K562 (cell line): ENCODE measurements around the gene SMAD7. TPM values are rescaled to one million over a fixed set of nuclear protein-coding genes. Genes with fewer than 3 reads are reported as not detected.

ENCODE experiments used
- AFF4 ChIP-seq: sonication (generic); formaldehyde crosslinking; IDR thresholded peaks from 2 replicates; pipeline ENCODE4 v1.8.0; 2023; ENCODE audit warnings: mild to moderate bottlenecking, missing genetic modification reagents
- CBX3 ChIP-seq, 2 experiments: IDR thresholded peaks; 1 replicate in 1 of 2; 2 replicates in 1 of 2; pipeline ENCODE4 v1.6.1; 2012; ENCODE audit warnings: inconsistent platforms in 2 of 2, low read length in 2 of 2, borderline replicate concordance in 1 of 2, control low read depth in 1 of 2
- CXXC5 ChIP-seq: fragments of 250-450 bp; sonication (Bioruptor Pico); IDR thresholded peaks from 2 replicates; pipeline ENCODE4 v1.8.0; 2022; ENCODE audit warnings: inconsistent platforms, mild to moderate bottlenecking, moderate library complexity
- FOSL1 ChIP-seq: fragments of 200-800 bp; sonication (Bioruptor generic); conservative IDR thresholded peaks from 2 replicates; pipeline ENCODE4 v1.6.1; 2016; ENCODE audit warnings: missing genetic modification characterization, missing compliant biosample characterization
- HNRNPK ChIP-seq: fragments of 200-400 bp; formaldehyde crosslinking; IDR thresholded peaks from one replicate; pipeline ENCODE4 v1.6.1; 2018; ENCODE audit warnings: mild to moderate bottlenecking, low read depth, low read length; ENCODE audit not compliant: poor library complexity, severe bottlenecking
- MYNN ChIP-seq, 2 experiments: sonication (generic); formaldehyde crosslinking in 1 of 2; IDR thresholded peaks; 2 replicates each; pipeline versions ENCODE4 v1.5.0 to v1.6.1; 2016 to 2020; ENCODE audit warnings: antibody characterized with exemption in 1 of 2, missing genetic modification reagents in 1 of 2
- NR0B1 ChIP-seq: fragments of 450-650 bp; IDR thresholded peaks from one replicate; pipeline ENCODE4 v1.6.1; 2018; ENCODE audit warnings: mild to moderate bottlenecking, moderate library complexity; ENCODE audit not compliant: partially characterized antibody
- NR2F6 ChIP-seq: fragments of 450-650 bp; formaldehyde crosslinking; IDR thresholded peaks from 2 replicates; pipeline ENCODE4 v1.4.0; 2020; ENCODE audit warnings: mild to moderate bottlenecking
- PRMT5 ChIP-seq: sonication (generic); formaldehyde crosslinking; IDR thresholded peaks from 2 replicates; pipeline ENCODE4 v1.5.0; 2020; ENCODE audit warnings: missing genetic modification reagents
- THAP7 ChIP-seq: fragments of 250-450 bp; sonication (Bioruptor Pico); IDR thresholded peaks from 2 replicates; pipeline ENCODE4 v1.5.0; 2021
- XRCC5 ChIP-seq: fragments of 200-400 bp; formaldehyde crosslinking; IDR thresholded peaks from 2 replicates; pipeline ENCODE4 v1.6.1; 2017; ENCODE audit warnings: low read depth, mild to moderate bottlenecking, low read length
- polyA plus RNA-seq, 8 experiments: library from polyadenylated mRNA; depleted of rRNA in 4 of 8; stranded (reverse) in 5 of 8; unstranded in 3 of 8; fragments of >200 nt; fragmentation: Nextera tagmentation in 2 of 8; fragmentation: Illumina TruSeq in 1 of 8; extraction: Ambion mirVana in 2 of 8; extraction: Trizol in 1 of 8; gene quantifications; 2 replicates each; pipeline versions ENCODE4 v1.2.1 to v1.2.3, GENCODE V29; 2011 to 2014; ENCODE audit warnings: inconsistent platforms in 1 of 8, missing spikeins in 1 of 8
- total RNA-seq, 7 experiments: library from RNA; depleted of rRNA in 6 of 7; stranded (reverse); fragments of >200 nt in 6 of 7; fragmentation: Illumina TruSeq in 2 of 7; extraction: Trizol in 2 of 7; gene quantifications; 2 replicates each; pipeline versions ENCODE4 v1.2.1 to v1.2.3, GENCODE V29; 2011 to 2021; ENCODE audit warnings: low replicate concordance in 1 of 7
- TF ChIP-seq, protein P1 (sequence below): fragments of 450-650 bp; formaldehyde crosslinking; IDR thresholded peaks from 2 replicates; pipeline ENCODE4 v1.4.0; 2020; ENCODE audit warnings: mild to moderate bottlenecking, moderate library complexity
- TF ChIP-seq, protein P2 (sequence below), 3 experiments: fragments of 200-800 bp in 1 of 3; sonication (Bioruptor generic) in 1 of 3; sonication (generic) in 1 of 3; formaldehyde crosslinking in 1 of 3; IDR thresholded peaks; 2 replicates each; pipeline versions ENCODE4 v1.6.1 to v1.8.0; 2016 to 2022; ENCODE audit warnings: mild to moderate bottlenecking in 2 of 3, missing compliant biosample characterization in 2 of 3, missing genetic modification characterization in 2 of 3, missing genetic modification reagents in 1 of 3

SMAD7 gene
- total and polyA plus RNA-seq, 9 of the 15 experiments (the other 6 are each of a cell fraction or from before 2014, with no cell fraction given), result 0.13 to 3.0 (median 1.6) TPM

DNA sequence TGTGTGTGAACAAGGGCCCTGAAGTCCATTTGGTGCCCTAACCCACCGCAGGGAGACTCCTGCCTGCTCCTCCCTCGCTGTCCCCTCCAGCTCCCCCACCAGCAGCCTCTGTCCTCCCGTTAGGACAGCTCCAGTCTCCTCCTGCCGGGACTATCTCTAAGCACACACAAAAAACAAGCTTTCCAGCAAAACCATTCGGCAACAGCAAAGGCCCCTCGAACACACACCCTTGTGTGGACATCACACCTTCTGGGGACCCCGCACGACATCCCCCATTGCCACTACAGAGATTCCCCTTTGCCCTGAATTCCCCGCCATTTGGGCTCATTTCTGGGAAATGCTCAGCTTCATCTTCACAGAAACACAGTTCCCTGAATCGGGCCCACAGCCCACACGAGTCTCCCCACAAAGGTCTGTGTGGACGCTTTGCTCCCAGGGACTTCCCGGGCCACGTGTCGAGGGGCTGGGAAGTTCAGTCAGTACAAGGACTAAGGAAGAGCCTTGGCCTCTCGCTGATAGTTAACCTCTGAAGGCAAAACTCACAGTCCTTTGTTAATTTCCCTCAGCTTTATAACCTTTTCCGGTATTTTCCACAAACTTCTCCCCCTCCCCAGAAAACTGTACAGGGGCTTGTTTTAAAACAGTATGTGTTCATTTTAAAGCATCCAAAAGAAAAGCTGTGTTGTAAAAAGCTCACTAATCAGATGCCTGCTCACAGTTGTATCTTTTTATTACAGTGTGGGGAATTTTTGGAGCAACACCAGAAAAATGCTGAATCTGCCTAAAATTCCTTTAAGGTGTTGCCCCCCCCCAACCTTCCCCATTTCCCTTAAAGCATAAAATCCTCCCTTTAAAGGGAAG is 25.9 kb downstream of the SMAD7 start (continued):
- TF ChIP-seq AFF4 (no peak), NR0B1 (no peak), NR2F6 (CRISPR knock-in tag) (no peak), THAP7 (no peak), CXXC5 (CRISPR knock-in tag) (peak; percentile 39; the same call in 1 of the 2 replicates), FOSL1 (tag) (no peak), PRMT5 (no peak), CBX3 (IDR thresholded peaks at IDR 0.05; ENCODE audit: borderline replicate concordance in 1 of 2, low read length in 2 of 2) (no peak), XRCC5 (no peak), HNRNPK (no peak), MYNN (IDR thresholded peaks at IDR 0.05) (no peak), MYNN (CRISPR knock-in tag; IDR thresholded peaks at IDR 0.05) (no peak)
- TF ChIP-seq, protein P1, sequence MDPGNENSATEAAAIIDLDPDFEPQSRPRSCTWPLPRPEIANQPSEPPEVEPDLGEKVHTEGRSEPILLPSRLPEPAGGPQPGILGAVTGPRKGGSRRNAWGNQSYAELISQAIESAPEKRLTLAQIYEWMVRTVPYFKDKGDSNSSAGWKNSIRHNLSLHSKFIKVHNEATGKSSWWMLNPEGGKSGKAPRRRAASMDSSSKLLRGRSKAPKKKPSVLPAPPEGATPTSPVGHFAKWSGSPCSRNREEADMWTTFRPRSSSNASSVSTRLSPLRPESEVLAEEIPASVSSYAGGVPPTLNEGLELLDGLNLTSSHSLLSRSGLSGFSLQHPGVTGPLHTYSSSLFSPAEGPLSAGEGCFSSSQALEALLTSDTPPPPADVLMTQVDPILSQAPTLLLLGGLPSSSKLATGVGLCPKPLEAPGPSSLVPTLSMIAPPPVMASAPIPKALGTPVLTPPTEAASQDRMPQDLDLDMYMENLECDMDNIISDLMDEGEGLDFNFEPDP (CRISPR knock-in tag), result no peak
- TF ChIP-seq, protein P2, sequence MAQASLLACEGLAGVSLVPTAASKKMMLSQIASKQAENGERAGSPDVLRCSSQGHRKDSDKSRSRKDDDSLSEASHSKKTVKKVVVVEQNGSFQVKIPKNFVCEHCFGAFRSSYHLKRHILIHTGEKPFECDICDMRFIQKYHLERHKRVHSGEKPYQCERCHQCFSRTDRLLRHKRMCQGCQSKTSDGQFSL (CRISPR knock-in tag; IDR thresholded peaks at IDR 0.05), result no peak
- TF ChIP-seq, protein P2 (tag; IDR thresholded peaks at IDR 0.05), result peak in 1 of 2 experiments; percentile 33; a peak in 1 of 4 replicates
